Measurements from ENCODE around the gene DMC1.
"Not testable (repeated sequence)": the region's sequence is repeated elsewhere in the genome, so short reads cannot be mapped to it uniquely, and the experiment has no call there.

The DMC1 gene

GRCh38 chr22:38602166-38602565, 32.2 kb upstream of the DMC1 start:
- H3K9ac ChIP-seq (ENCODE audit: low read length), result no peak overlapping the region
- H3K9me3 ChIP-seq (ENCODE audit: control insufficient read depth, low read length), result no peaks in the 10 kb centered on the region
- H3K4me3 ChIP-seq (ENCODE audit: low read length), result no peak overlapping the region
- H3K27me3 ChIP-seq (ENCODE audit: control insufficient read depth, insufficient read depth, low read length), result no peaks in the 10 kb centered on the region
- H3K36me3 ChIP-seq (ENCODE audit: control insufficient read depth, insufficient read depth, low read length), result no peaks in the 10 kb centered on the region
- no peaks in the 10 kb centered on the region for H3K4me1 ChIP-seq (ENCODE audit: control insufficient read depth, insufficient read depth, low read length)

DNA sequence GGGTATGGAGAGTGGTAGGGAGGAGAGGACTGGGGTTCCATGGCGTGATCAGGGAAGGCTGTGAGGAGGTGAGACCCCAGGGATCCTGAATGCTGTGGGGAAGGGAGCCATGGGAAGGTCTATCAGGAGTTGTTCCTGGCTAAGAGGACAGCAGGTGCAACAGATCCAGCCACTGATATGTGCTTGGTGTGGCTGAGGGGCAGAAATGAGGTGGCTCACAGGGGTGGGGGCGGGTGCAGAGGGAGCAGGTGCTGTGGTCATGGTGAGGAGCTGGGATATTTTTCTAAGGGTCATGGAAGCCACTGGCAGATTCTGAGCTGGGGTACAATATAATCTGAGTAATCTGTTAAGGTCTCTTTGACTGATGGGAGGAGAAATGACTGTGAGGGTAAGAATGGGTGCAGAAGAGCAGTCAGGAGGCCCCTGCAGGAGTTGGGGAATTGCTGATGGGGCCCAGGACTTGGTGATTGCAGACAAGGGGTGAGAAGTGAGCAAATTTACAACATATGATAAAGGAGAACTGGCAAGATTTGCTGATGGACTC, 31.3 kb upstream of the DMC1 start:
- no peaks in the 10 kb centered on the region for H3K36me3 ChIP-seq (ENCODE audit: control insufficient read depth, insufficient read depth, low read length)
- no peak overlapping the region for H3K4me3 ChIP-seq (ENCODE audit: low read length)
- H3K9me3 ChIP-seq (ENCODE audit: control insufficient read depth, low read length), result no peaks in the 10 kb centered on the region
- H3K27me3 ChIP-seq (ENCODE audit: control insufficient read depth, insufficient read depth, low read length), result no peaks in the 10 kb centered on the region
- no peak overlapping the region for H3K9ac ChIP-seq (ENCODE audit: low read length)
- no peaks in the 10 kb centered on the region for H3K4me1 ChIP-seq (ENCODE audit: control insufficient read depth, insufficient read depth, low read length)

DNA sequence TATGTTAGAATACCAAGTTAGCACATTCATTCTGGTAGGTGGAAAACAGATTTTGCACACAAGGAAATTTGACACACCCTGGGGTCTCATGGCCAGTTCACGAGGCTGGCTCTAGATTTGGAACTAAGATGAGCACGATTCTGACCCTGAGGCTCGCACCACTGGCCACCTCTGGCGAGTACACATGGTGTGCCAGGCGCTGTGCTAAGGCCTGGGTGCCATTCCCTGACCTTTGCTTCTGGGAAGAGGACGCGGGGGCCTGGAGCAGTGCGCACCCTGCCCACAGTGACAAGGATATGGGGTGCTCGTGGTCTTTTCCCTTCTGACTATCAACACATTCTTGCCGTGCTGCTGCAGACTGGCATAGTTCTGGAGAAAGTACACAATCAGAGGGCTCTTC, 29.5 kb upstream of the DMC1 start:
- no peak overlapping the region for H3K9ac ChIP-seq (ENCODE audit: low read length)
- no peaks in the 10 kb centered on the region for H3K9me3 ChIP-seq (ENCODE audit: control insufficient read depth, low read length)
- H3K27me3 ChIP-seq (ENCODE audit: control insufficient read depth, insufficient read depth, low read length), result no peaks in the 10 kb centered on the region
- no peaks in the 10 kb centered on the region for H3K4me1 ChIP-seq (ENCODE audit: control insufficient read depth, insufficient read depth, low read length)
- no peak overlapping the region for H3K4me3 ChIP-seq (ENCODE audit: low read length)
- H3K36me3 ChIP-seq (ENCODE audit: control insufficient read depth, insufficient read depth, low read length), result no peaks in the 10 kb centered on the region

GRCh38 chr22:38582923-38583322, 12.9 kb upstream of the DMC1 start:
- not testable (repeated sequence) for H3K9me3 ChIP-seq (ENCODE audit: control insufficient read depth, low read length); H3K4me1 ChIP-seq (ENCODE audit: control insufficient read depth, insufficient read depth, low read length); H3K27me3 ChIP-seq (ENCODE audit: control insufficient read depth, insufficient read depth, low read length); H3K4me3 ChIP-seq (ENCODE audit: low read length); H3K36me3 ChIP-seq (ENCODE audit: control insufficient read depth, insufficient read depth, low read length); H3K9ac ChIP-seq (ENCODE audit: low read length)

- no peaks in the 10 kb centered on the region for H3K9me3 ChIP-seq (ENCODE audit: control insufficient read depth, low read length)
- H3K27me3 ChIP-seq (ENCODE audit: control insufficient read depth, insufficient read depth, low read length), result no peaks in the 10 kb centered on the region
- no peaks in the 10 kb centered on the region for H3K4me1 ChIP-seq (ENCODE audit: control insufficient read depth, insufficient read depth, low read length)
- no peak overlapping the region for H3K9ac ChIP-seq (ENCODE audit: low read length)
- no peak overlapping the region for H3K4me3 ChIP-seq (ENCODE audit: low read length)
- H3K36me3 ChIP-seq (ENCODE audit: control insufficient read depth, insufficient read depth, low read length), result no peaks in the 10 kb centered on the region
Measured at GRCh38 chr22:38578505-38578904, 8.5 kb upstream of the DMC1 start.

DNA sequence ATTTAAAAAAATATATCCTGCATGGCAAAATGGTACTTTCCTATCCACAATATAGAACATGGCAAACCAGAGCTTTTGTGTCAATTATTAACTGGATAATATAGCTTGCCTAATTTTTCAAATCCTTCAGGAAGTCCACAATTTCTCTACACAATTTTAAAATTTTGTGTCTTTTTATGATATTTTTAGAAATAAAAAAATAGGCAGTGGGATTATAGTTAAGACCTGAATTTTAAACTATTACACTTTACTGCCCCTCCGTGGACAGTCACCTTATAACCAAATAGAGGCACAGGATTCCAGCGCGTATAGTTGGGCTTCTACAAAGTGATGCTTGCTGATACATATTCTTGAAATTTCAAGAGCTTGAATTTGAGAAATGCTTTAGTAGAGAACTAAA, 2.1 kb upstream of the DMC1 start:
- H3K4me3 ChIP-seq (ENCODE audit: low read length), result no peak overlapping the region
- peaks cover 12% of the 10 kb centered on the region for H3K4me1 ChIP-seq (ENCODE audit: control insufficient read depth, insufficient read depth, low read length)
- H3K9me3 ChIP-seq (ENCODE audit: control insufficient read depth, low read length), result no peaks in the 10 kb centered on the region
- H3K27me3 ChIP-seq (ENCODE audit: control insufficient read depth, insufficient read depth, low read length), result no peaks in the 10 kb centered on the region
- no peaks in the 10 kb centered on the region for H3K36me3 ChIP-seq (ENCODE audit: control insufficient read depth, insufficient read depth, low read length)
- H3K9ac ChIP-seq (ENCODE audit: low read length), result no peak overlapping the region

- H3K4me1 ChIP-seq (ENCODE audit: control insufficient read depth, insufficient read depth, low read length), result peaks cover 12% of the 10 kb centered on the region
- no peaks in the 10 kb centered on the region for H3K9me3 ChIP-seq (ENCODE audit: control insufficient read depth, low read length)
- H3K36me3 ChIP-seq (ENCODE audit: control insufficient read depth, insufficient read depth, low read length), result no peaks in the 10 kb centered on the region
- H3K9ac ChIP-seq (ENCODE audit: low read length), result peak overlapping the region; percentile 62
- no peaks in the 10 kb centered on the region for H3K27me3 ChIP-seq (ENCODE audit: control insufficient read depth, insufficient read depth, low read length)
- peak overlapping the region; percentile 32 for H3K4me3 ChIP-seq (ENCODE audit: low read length)
Measured at GRCh38 chr22:38570779-38571364, 889 bp upstream of the DMC1 start.

GRCh38 chr22:38569181-38569971, 607 bp downstream of the DMC1 start:
- Histone ChIP-seq H3K9me3 (ENCODE audit: control insufficient read depth, low read length) (no peaks in the 10 kb centered on the region), H3K4me3 (ENCODE audit: low read length) (peak overlapping the region; percentile 48), H3K4me1 (ENCODE audit: control insufficient read depth, insufficient read depth, low read length) (peaks cover 12% of the 10 kb centered on the region), H3K9ac (ENCODE audit: low read length) (peak overlapping the region; percentile 61), H3K36me3 (ENCODE audit: control insufficient read depth, insufficient read depth, low read length) (no peaks in the 10 kb centered on the region), H3K27me3 (ENCODE audit: control insufficient read depth, insufficient read depth, low read length) (no peaks in the 10 kb centered on the region)

- Histone ChIP-seq H3K27me3 (ENCODE audit: control insufficient read depth, insufficient read depth, low read length) (no peaks in the 10 kb centered on the region), H3K9me3 (ENCODE audit: control insufficient read depth, low read length) (no peaks in the 10 kb centered on the region), H3K4me3 (ENCODE audit: low read length) (no peak overlapping the region), H3K36me3 (ENCODE audit: control insufficient read depth, insufficient read depth, low read length) (no peaks in the 10 kb centered on the region), H3K9ac (ENCODE audit: low read length) (no peak overlapping the region), H3K4me1 (ENCODE audit: control insufficient read depth, insufficient read depth, low read length) (peaks cover 12% of the 10 kb centered on the region)
Measured at GRCh38 chr22:38567531-38568285, 2.3 kb downstream of the DMC1 start.

- Histone ChIP-seq H3K36me3 (ENCODE audit: control insufficient read depth, insufficient read depth, low read length) (no peaks in the 10 kb centered on the region), H3K4me3 (ENCODE audit: low read length) (no peak overlapping the region), H3K9me3 (ENCODE audit: control insufficient read depth, low read length) (no peaks in the 10 kb centered on the region), H3K4me1 (ENCODE audit: control insufficient read depth, insufficient read depth, low read length) (peaks cover 12% of the 10 kb centered on the region), H3K9ac (ENCODE audit: low read length) (no peak overlapping the region), H3K27me3 (ENCODE audit: control insufficient read depth, insufficient read depth, low read length) (no peaks in the 10 kb centered on the region)
Measured at GRCh38 chr22:38566726-38567504, 3.1 kb downstream of the DMC1 start.

GRCh38 chr22:38565441-38565840, 4.5 kb downstream of the DMC1 start:
- Histone ChIP-seq H3K27me3 (ENCODE audit: control insufficient read depth, insufficient read depth, low read length) (no peaks in the 10 kb centered on the region), H3K36me3 (ENCODE audit: control insufficient read depth, insufficient read depth, low read length) (no peaks in the 10 kb centered on the region), H3K4me3 (ENCODE audit: low read length) (no peak overlapping the region), H3K4me1 (ENCODE audit: control insufficient read depth, insufficient read depth, low read length) (peaks cover 6% of the 10 kb centered on the region), H3K9ac (ENCODE audit: low read length) (no peak overlapping the region), H3K9me3 (ENCODE audit: control insufficient read depth, low read length) (no peaks in the 10 kb centered on the region)

All from mucosa of stomach (tissue), 1 donor.